Epithelial cell of esophagus (primary cell): Measurements from ENCODE around the gene AFF1.

ENCODE experiments used
- DNase-seq: peaks from one replicate; pipeline ENCODE4 v3.0.0; 2010; ENCODE audit warnings: low read depth
- H3K4me3 ChIP-seq: 2 replicates; pipeline ENCODE4 v1.5.1; 2011; ENCODE audit warnings: mild to moderate bottlenecking, low read length, control low read depth
- TF ChIP-seq, protein P1 (sequence below): IDR thresholded peaks from 2 replicates; pipeline ENCODE4 v1.5.1; 2011; ENCODE audit warnings: low read depth, mild to moderate bottlenecking, low read length, control low read depth, inconsistent platforms; ENCODE audit not compliant: insufficient read depth; ENCODE audit errors: missing control alignments

The AFF1 gene

DNA sequence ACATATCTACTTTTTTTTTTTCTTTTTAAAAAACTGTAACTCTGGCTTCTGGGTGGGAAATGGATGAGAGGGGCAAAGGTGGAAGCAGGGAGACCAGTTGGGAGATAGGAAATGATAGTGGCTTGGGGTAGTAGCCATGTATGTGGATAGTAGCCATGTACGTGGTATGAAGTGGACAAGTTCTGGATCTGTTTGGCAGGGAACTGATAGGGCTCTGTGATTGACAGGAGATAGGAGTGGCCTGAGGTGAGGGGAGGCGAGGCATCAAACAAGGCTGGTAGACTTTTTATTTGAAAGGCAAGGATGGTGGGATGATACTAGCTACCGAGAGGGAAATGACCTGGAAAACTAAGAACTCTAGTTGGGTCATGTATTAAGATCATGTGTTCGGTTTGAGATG, 117.8 kb downstream of the AFF1 start:
- H3K4me3 ChIP-seq, result no peak overlapping the region
- DNase-seq, result no peak
- TF ChIP-seq, protein P1, sequence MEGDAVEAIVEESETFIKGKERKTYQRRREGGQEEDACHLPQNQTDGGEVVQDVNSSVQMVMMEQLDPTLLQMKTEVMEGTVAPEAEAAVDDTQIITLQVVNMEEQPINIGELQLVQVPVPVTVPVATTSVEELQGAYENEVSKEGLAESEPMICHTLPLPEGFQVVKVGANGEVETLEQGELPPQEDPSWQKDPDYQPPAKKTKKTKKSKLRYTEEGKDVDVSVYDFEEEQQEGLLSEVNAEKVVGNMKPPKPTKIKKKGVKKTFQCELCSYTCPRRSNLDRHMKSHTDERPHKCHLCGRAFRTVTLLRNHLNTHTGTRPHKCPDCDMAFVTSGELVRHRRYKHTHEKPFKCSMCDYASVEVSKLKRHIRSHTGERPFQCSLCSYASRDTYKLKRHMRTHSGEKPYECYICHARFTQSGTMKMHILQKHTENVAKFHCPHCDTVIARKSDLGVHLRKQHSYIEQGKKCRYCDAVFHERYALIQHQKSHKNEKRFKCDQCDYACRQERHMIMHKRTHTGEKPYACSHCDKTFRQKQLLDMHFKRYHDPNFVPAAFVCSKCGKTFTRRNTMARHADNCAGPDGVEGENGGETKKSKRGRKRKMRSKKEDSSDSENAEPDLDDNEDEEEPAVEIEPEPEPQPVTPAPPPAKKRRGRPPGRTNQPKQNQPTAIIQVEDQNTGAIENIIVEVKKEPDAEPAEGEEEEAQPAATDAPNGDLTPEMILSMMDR, result no peak

DNA sequence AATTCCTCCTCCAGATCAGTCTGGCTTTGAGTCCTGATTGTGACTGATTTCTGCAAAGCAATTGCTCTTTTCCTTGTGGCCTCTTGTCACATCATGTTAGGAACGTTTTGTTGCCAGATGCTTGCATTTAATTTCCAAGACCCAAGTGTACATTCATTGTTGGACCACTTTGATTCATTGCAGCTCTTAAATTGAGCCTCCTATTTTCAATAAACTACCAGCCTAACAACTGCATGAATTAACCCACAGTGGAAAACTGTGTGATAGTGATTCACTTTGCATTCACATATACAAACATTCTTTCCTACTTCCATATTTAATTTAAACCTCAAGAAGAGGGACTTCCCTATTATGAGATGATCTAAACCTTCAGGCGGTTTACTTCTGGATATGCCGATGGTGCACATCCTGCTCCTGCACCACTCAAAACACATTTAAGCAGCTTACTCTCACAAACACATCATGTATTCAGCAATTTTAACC, 118.4 kb downstream of the AFF1 start:
- TF ChIP-seq, protein P1, result no peak
- H3K4me3 ChIP-seq, result no peak overlapping the region
- DNase-seq, result no peak

DNA sequence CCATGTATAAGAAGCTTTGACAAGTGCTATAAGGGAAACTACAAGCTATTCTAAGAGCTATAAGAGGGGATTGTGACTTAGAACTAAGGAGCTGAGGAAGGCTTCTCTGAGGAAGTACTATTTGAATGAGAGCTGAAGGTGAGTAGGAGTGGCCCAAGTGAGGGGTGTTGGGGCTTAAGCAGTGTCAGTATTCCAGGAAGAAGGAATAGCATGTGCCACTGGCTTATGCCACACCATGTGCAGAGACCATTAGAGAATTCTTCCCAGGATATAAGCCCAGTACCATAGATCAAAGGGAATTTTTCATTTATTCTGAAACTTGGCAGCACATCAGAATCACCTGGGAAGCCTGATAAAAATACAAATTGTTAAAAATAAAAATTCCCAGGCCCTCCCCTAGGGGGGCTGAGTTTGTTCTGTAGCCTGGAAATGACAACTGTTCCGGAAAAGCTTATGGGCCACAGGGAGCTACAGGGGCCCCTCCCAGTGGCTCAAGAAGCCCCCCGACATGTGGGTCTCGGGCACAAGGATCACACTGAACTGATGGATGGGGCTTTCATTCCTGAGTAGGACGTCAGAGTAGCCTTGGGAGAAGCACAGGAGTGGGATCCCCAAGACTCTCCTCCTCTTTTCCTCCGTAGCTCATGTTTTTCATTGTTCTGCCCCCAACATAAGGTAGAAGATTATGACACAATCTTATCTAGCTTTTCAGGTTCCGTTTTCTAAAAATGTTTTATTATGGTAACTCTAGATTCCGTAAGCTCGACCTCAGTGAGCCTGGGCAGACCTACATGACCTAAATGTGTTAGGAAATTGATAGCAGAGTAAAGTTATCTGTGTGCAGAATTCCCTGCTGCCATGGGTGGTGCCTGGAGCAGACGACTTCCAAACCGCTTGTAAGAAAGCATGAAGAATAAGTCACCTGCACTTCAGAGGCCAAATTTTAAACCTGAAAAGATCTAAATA, 119.3 kb downstream of the AFF1 start:
- H3K4me3 ChIP-seq, result no peak overlapping the region
- DNase-seq, result no peak
- TF ChIP-seq, protein P1, result no peak

DNA sequence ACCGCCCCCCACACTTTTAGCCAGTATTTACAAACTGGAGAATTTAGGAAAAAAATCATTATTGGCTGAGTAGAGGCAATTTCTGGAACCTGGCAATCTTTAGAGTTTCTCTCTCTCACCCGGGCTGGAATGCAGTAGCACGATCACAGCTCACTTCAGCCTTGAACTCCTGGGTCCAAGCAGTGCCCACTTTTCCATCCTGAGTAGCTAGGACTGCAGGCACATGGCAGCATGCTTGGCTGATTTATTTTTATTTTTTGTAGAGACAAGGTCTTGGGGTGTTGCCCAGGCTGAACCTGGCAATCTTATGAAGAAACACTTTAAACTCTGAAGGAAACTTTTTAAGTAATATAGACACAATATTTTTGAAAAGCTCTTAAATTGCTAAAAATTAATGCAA, 120.1 kb downstream of the AFF1 start:
- no peak overlapping the region for H3K4me3 ChIP-seq
- TF ChIP-seq, protein P1, result no peak
- DNase-seq, result no peak

DNA sequence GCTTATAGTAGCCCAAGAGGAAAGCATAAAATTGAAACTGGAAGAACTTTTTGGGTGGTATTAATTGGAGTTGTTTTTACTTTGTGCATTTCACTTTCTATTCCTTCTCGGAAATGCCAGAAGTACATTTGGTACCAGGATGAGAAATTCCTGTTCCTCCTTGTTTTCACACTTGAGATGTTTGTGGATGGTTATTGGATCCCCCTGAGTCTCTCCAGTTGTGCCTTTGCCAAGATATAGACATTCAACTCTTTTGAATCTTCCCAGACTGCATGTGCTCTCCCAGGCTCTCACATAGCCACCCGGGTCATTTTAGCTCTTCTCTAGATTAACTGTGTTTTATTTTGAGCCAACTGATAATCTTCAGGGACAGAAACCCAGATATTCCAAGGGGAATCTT, 120.5 kb downstream of the AFF1 start:
- TF ChIP-seq, protein P1, result no peak
- no peak overlapping the region for H3K4me3 ChIP-seq

DNA sequence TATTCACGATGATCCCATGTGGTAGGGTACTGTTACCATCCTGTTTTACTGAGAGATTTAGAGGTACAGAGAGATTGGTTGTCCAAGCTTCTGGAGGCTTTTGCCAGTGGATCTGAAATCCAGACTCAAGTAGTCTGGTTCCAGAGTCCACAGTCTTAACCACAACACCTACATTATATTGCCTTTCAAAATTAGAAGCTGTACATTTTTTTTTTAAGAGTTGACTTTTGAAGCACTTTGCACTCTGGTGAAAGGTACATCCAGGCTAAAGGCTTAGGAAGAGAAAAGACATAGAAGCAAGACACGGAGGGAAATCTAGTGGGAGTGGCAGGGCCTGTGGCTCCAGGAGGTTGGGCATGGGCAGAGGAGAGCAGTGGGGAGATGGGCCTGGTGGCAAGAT, 122.1 kb downstream of the AFF1 start:
- no peak for DNase-seq
- TF ChIP-seq, protein P1, result no peak
- H3K4me3 ChIP-seq, result no peak overlapping the region

More for the DNA sequence above, 120.5 kb downstream of the AFF1 start:
- no peak for DNase-seq

DNA sequence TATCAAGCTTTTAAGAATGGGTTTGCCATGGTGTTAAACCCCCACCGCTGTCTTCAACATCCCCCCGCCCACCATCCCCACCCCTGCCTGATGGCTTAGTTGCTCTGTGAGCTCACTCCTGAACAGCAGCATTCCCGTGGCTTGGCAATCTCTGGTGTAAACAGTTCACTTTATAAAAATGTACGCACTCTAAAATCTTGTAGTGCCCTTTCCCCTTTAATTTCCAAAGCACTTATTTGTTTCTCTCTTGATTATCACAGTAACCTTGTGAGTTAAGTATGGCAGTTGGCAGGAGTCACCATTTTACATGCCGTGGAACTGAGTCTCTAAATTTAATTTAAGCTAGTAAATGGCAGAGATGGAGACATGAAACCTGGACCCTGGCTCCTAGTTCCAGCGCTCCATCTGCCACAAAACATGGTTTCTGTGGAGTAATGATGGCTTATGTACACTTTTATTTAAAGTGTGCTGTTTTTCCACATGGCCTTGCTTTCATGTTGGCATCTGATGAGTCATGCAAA, 123.1 kb downstream of the AFF1 start:
- no peak for DNase-seq
- H3K4me3 ChIP-seq, result no peak overlapping the region
- TF ChIP-seq, protein P1, result no peak
